Effector memory CD8-positive, alpha-beta T cell (primary cell): ENCODE results near the gene PLA2G5.
"Not testable (repeated sequence)": the region's sequence is repeated elsewhere in the genome, so short reads cannot be mapped to it uniquely, and the experiment has no call there.

ENCODE experiments used
- ATAC-seq: fragments of 150-1000 bp; cut with Tn5 transposase; replicated peaks from 2 replicates; pipeline ENCODE4 v1.10.0; 2021; ENCODE audit warnings: mild to moderate bottlenecking, moderate library complexity
- DNase-seq, 3 experiments: peaks; one replicate each; pipeline ENCODE4 v3.0.0; 2021
- H3K27ac Mint-ChIP-seq, 2 donors: one replicate each; pipeline ENCODE4 v1.8.0; 2022; ENCODE audit warnings: mild to moderate bottlenecking in 2 of 2, mixed read lengths in 2 of 2, moderate library complexity in 2 of 2
- H3K27me3 Mint-ChIP-seq, 2 donors: one replicate each; pipeline ENCODE4 v1.8.0; 2022; ENCODE audit warnings: mixed read lengths in 2 of 2
- H3K36me3 Mint-ChIP-seq: one replicate; pipeline ENCODE4 v1.8.0; 2022; ENCODE audit warnings: mild to moderate bottlenecking, moderate library complexity, mixed read lengths; ENCODE audit not compliant: insufficient read depth
- H3K4me1 Mint-ChIP-seq, 2 donors: one replicate each; pipeline ENCODE4 v1.8.0; 2022; ENCODE audit warnings: low read depth in 2 of 2, mixed read lengths in 2 of 2
- H3K4me3 Mint-ChIP-seq, 2 donors: one replicate each; pipeline ENCODE4 v1.8.0; 2022; ENCODE audit warnings: mild to moderate bottlenecking in 2 of 2, mixed read lengths in 2 of 2, moderate library complexity in 2 of 2
- H3K9me3 Mint-ChIP-seq, 2 donors: one replicate each; pipeline ENCODE4 v1.8.0; 2022; ENCODE audit warnings: mixed read lengths in 2 of 2

The PLA2G5 gene

GRCh38 chr1:20119347-20119746, 49.4 kb downstream of the PLA2G5 start, which contains the start of gene PLA2G2D:
Gene PLA2G2D (minus strand): TSS chr1:20119536. CDS start chr1:20119498, 38 bp downstream.
- H3K36me3 Mint-ChIP-seq: no peaks in the 10 kb centered on the region
- no peaks in the 10 kb centered on the region for H3K9me3 Mint-ChIP-seq
- DNase-seq: no peak
- H3K4me3 Mint-ChIP-seq: no peak within 1 kb of the TSS
- H3K27ac Mint-ChIP-seq: no peak within 1 kb of the TSS
- peaks cover 41 to 88% of the 10 kb centered on the region in 2 donors for H3K27me3 Mint-ChIP-seq
- ATAC-seq: no peak
- no peaks in the 10 kb centered on the region for H3K4me1 Mint-ChIP-seq

GRCh38 chr1:20120796-20121195, 50.8 kb downstream of the PLA2G5 start:
- no peaks in the 10 kb centered on the region for H3K4me1 Mint-ChIP-seq
- DNase-seq: no peak
- H3K36me3 Mint-ChIP-seq: no peaks in the 10 kb centered on the region
- ATAC-seq: no peak
- no peak overlapping the region for H3K4me3 Mint-ChIP-seq
- H3K9me3 Mint-ChIP-seq: no peaks in the 10 kb centered on the region
- no peak overlapping the region for H3K27ac Mint-ChIP-seq
- H3K27me3 Mint-ChIP-seq: peaks cover 47 to 85% of the 10 kb centered on the region in 2 donors

- H3K4me1 Mint-ChIP-seq: peaks cover 0 to 2% of the 10 kb centered on the region in 2 donors
- H3K27me3 Mint-ChIP-seq: peaks cover 36 to 69% of the 10 kb centered on the region in 2 donors
- no peaks in the 10 kb centered on the region for H3K9me3 Mint-ChIP-seq
- no peak for ATAC-seq
- no peak for DNase-seq
- H3K27ac Mint-ChIP-seq: no peak overlapping the region
- H3K4me3 Mint-ChIP-seq: no peak overlapping the region
- no peaks in the 10 kb centered on the region for H3K36me3 Mint-ChIP-seq
Observed at GRCh38 chr1:20123722-20124455, 53.9 kb downstream of the PLA2G5 start.

GRCh38 chr1:20124456-20125057, 54.6 kb downstream of the PLA2G5 start:
- H3K4me1 Mint-ChIP-seq: peaks cover 0 to 2% of the 10 kb centered on the region in 2 donors
- H3K36me3 Mint-ChIP-seq: no peaks in the 10 kb centered on the region
- H3K27ac Mint-ChIP-seq: no peak overlapping the region
- DNase-seq (no peak), ATAC-seq (no peak)
- H3K4me3 Mint-ChIP-seq: no peak overlapping the region
- no peaks in the 10 kb centered on the region for H3K9me3 Mint-ChIP-seq
- H3K27me3 Mint-ChIP-seq: peaks cover 35 to 63% of the 10 kb centered on the region in 2 donors

GRCh38 chr1:20125100-20125499, 55.1 kb downstream of the PLA2G5 start:
- Mint-ChIP-seq H3K27ac (no peak overlapping the region), H3K9me3 (no peaks in the 10 kb centered on the region), H3K36me3 (no peaks in the 10 kb centered on the region), H3K4me3 (no peak overlapping the region), H3K4me1 (peaks cover 0 to 2% of the 10 kb centered on the region in 2 donors), H3K27me3 (peaks cover 30 to 57% of the 10 kb centered on the region in 2 donors)
- DNase-seq (no peak), ATAC-seq (no peak)

GRCh38 chr1:20126041-20126805, 56.2 kb downstream of the PLA2G5 start:
- no peak overlapping the region for H3K27ac Mint-ChIP-seq
- no peak for ATAC-seq

GRCh38 chr1:20126806-20127440, 56.9 kb downstream of the PLA2G5 start:
- Mint-ChIP-seq H3K9me3 (no peaks in the 10 kb centered on the region), H3K27me3 (peaks cover 16 to 47% of the 10 kb centered on the region in 2 donors), H3K4me1 (peaks cover 0 to 2% of the 10 kb centered on the region in 2 donors), H3K36me3 (no peaks in the 10 kb centered on the region), H3K4me3 (no peak overlapping the region), H3K27ac (no peak overlapping the region)
- ATAC-seq (no peak), DNase-seq (no peak)

More at GRCh38 chr1:20126041-20126805, 56.2 kb downstream of the PLA2G5 start:
- Mint-ChIP-seq H3K9me3 (no peaks in the 10 kb centered on the region), H3K4me1 (peaks cover 0 to 2% of the 10 kb centered on the region in 2 donors), H3K4me3 (no peak overlapping the region), H3K27me3 (peaks cover 22 to 47% of the 10 kb centered on the region in 2 donors), H3K36me3 (no peaks in the 10 kb centered on the region)
- DNase-seq: no peak

- H3K27ac Mint-ChIP-seq, H3K4me1 Mint-ChIP-seq, H3K4me3 Mint-ChIP-seq, ATAC-seq, H3K36me3 Mint-ChIP-seq, DNase-seq, H3K9me3 Mint-ChIP-seq: not testable (repeated sequence)
- peaks cover 13 to 29% of the 10 kb centered on the region in 2 donors for H3K27me3 Mint-ChIP-seq
Observed at GRCh38 chr1:20130518-20130917, 60.5 kb downstream of the PLA2G5 start.

- DNase-seq (no peak), ATAC-seq (no peak)
- H3K4me3 Mint-ChIP-seq: no peak overlapping the region
- H3K9me3 Mint-ChIP-seq: no peaks in the 10 kb centered on the region
- no peak overlapping the region for H3K27ac Mint-ChIP-seq
- peaks cover 13 to 34% of the 10 kb centered on the region in 2 donors for H3K27me3 Mint-ChIP-seq
- H3K36me3 Mint-ChIP-seq: no peaks in the 10 kb centered on the region
- H3K4me1 Mint-ChIP-seq: peaks cover 0 to 3% of the 10 kb centered on the region in 2 donors
Observed at GRCh38 chr1:20134995-20135394, 65.0 kb downstream of the PLA2G5 start.

- Mint-ChIP-seq H3K4me3 (no peak overlapping the region), H3K27me3 (peaks cover 17 to 44% of the 10 kb centered on the region in 2 donors), H3K27ac (no peak overlapping the region), H3K9me3 (no peaks in the 10 kb centered on the region), H3K4me1 (peaks cover 0 to 3% of the 10 kb centered on the region in 2 donors), H3K36me3 (no peaks in the 10 kb centered on the region)
- DNase-seq: no peak
- ATAC-seq: no peak
Observed at GRCh38 chr1:20136249-20136648, 66.3 kb downstream of the PLA2G5 start.

GRCh38 chr1:20137055-20137454, 67.1 kb downstream of the PLA2G5 start:
- H3K4me1 Mint-ChIP-seq: peaks cover 0 to 2% of the 10 kb centered on the region in 2 donors
- H3K27ac Mint-ChIP-seq: no peak overlapping the region
- DNase-seq: no peak

GRCh38 chr1:20137604-20138003, 67.6 kb downstream of the PLA2G5 start:
- Mint-ChIP-seq H3K4me1 (no peaks in the 10 kb centered on the region), H3K9me3 (no peaks in the 10 kb centered on the region), H3K36me3 (no peaks in the 10 kb centered on the region), H3K27me3 (peaks cover 14 to 43% of the 10 kb centered on the region in 2 donors), H3K4me3 (no peak overlapping the region), H3K27ac (no peak overlapping the region)
- DNase-seq: no peak
- ATAC-seq: no peak

More at GRCh38 chr1:20137055-20137454, 67.1 kb downstream of the PLA2G5 start:
- H3K4me3 Mint-ChIP-seq: no peak overlapping the region
- no peaks in the 10 kb centered on the region for H3K9me3 Mint-ChIP-seq
- no peaks in the 10 kb centered on the region for H3K36me3 Mint-ChIP-seq
- peaks cover 18 to 43% of the 10 kb centered on the region in 2 donors for H3K27me3 Mint-ChIP-seq
- ATAC-seq: no peak

GRCh38 chr1:20138346-20138745, 68.4 kb downstream of the PLA2G5 start:
- no peak overlapping the region for H3K27ac Mint-ChIP-seq

More at GRCh38 chr1:20138346-20138745, 68.4 kb downstream of the PLA2G5 start:
- no peaks in the 10 kb centered on the region for H3K9me3 Mint-ChIP-seq
- DNase-seq (no peak), ATAC-seq (no peak)
- no peaks in the 10 kb centered on the region for H3K4me1 Mint-ChIP-seq
- no peak overlapping the region for H3K4me3 Mint-ChIP-seq
- H3K27me3 Mint-ChIP-seq: peaks cover 14 to 44% of the 10 kb centered on the region in 2 donors
- H3K36me3 Mint-ChIP-seq: no peaks in the 10 kb centered on the region
